Left kidney (tissue), 2 donors: ENCODE results near the gene ANGPTL8. TPM values are rescaled to one million over a fixed set of nuclear protein-coding genes. Genes with fewer than 3 reads are reported as not detected.

Experiments
- DNase-seq: peaks from one replicate; pipeline ENCODE4 v3.0.0-alpha.2; 2013
- polyA plus RNA-seq: library from polyadenylated mRNA; unstranded; fragments of 120-200 nt; gene quantifications from one replicate; pipeline ENCODE4 v1.2.1, GENCODE V29; 2013; ENCODE audit not compliant: insufficient read length

The ANGPTL8 gene
- polyA plus RNA-seq, 1 donor = 0.62 TPM

- DNase-seq = no peak
Measured at GRCh38 chr19:11203194-11204075, 36.0 kb upstream of the ANGPTL8 start.

GRCh38 chr19:11204076-11204602 is 35.3 kb upstream of the ANGPTL8 start:
- no peak for DNase-seq

- DNase-seq = no peak
Measured at GRCh38 chr19:11204943-11205349, 34.5 kb upstream of the ANGPTL8 start.

- no peak for DNase-seq
Measured at GRCh38 chr19:11205939-11206570, 33.4 kb upstream of the ANGPTL8 start.

GRCh38 chr19:11208561-11209471 is 30.6 kb upstream of the ANGPTL8 start:
- DNase-seq = no peak

- no peak for DNase-seq
Measured at GRCh38 chr19:11209839-11210655, 29.4 kb upstream of the ANGPTL8 start.

GRCh38 chr19:11210656-11210928 is 28.8 kb upstream of the ANGPTL8 start:
- no peak for DNase-seq

GRCh38 chr19:11214387-11214786 is 25.0 kb upstream of the ANGPTL8 start:
- no peak for DNase-seq

- DNase-seq = no peak
Measured at GRCh38 chr19:11221082-11221598, 18.3 kb upstream of the ANGPTL8 start.

GRCh38 chr19:11223200-11223599 is 16.2 kb upstream of the ANGPTL8 start:
- DNase-seq = no peak

GRCh38 chr19:11224429-11224828 is 15.0 kb upstream of the ANGPTL8 start:
- no peak for DNase-seq

- no peak for DNase-seq
Measured at GRCh38 chr19:11225172-11225571, 14.2 kb upstream of the ANGPTL8 start.

- DNase-seq = no peak
Measured at GRCh38 chr19:11225815-11226214, 13.6 kb upstream of the ANGPTL8 start.

- DNase-seq = no peak
Measured at GRCh38 chr19:11226716-11227166, 12.7 kb upstream of the ANGPTL8 start.

- no peak for DNase-seq
Measured at GRCh38 chr19:11227195-11227886, 12.1 kb upstream of the ANGPTL8 start.

- DNase-seq = no peak
Measured at GRCh38 chr19:11230621-11231386, 8.6 kb upstream of the ANGPTL8 start.

GRCh38 chr19:11232555-11232954 is 6.9 kb upstream of the ANGPTL8 start:
- DNase-seq = no peak

- no peak for DNase-seq
Measured at GRCh38 chr19:11233073-11233472, 6.3 kb upstream of the ANGPTL8 start.

GRCh38 chr19:11234486-11235075 is 4.8 kb upstream of the ANGPTL8 start:
- no peak for DNase-seq
